Measurements from ENCODE around the gene PDE4B. TPM values are rescaled to one million over a fixed set of nuclear protein-coding genes. Genes with fewer than 3 reads are reported as not detected.

The PDE4B gene
- 1.2 and 1.8 TPM in 2 replicates for total RNA-seq

GRCh38 chr1:65792669-65793358, at the start of gene PDE4B:
Gene PDE4B, plus strand, starts transcription at chr1:65792895.

Data from airway epithelial cell (primary cell).